Duodenal mucosa (tissue), 2 donors: ENCODE results near the gene ETF1.

Experiments used
- H3K27ac ChIP-seq: one replicate; pipeline ENCODE4 v1.7.0; 2013; ENCODE audit warnings: low read depth, low read length
- H3K27me3 ChIP-seq, 2 donors: one replicate each; pipeline ENCODE4 v1.7.0; 2013; ENCODE audit warnings: low read length in 2 of 2, control low read depth in 1 of 2; ENCODE audit not compliant: insufficient read depth in 2 of 2, control insufficient read depth in 1 of 2
- H3K36me3 ChIP-seq, 2 donors: one replicate each; pipeline ENCODE4 v1.7.0; 2013; ENCODE audit warnings: low read length in 2 of 2, control low read depth in 1 of 2; ENCODE audit not compliant: insufficient read depth in 2 of 2, control insufficient read depth in 1 of 2
- H3K4me1 ChIP-seq, 2 donors: one replicate each; pipeline ENCODE4 v1.7.0; 2013; ENCODE audit warnings: low read length in 2 of 2, control low read depth in 1 of 2; ENCODE audit not compliant: insufficient read depth in 2 of 2, control insufficient read depth in 1 of 2
- H3K4me3 ChIP-seq, 2 donors: one replicate each; pipeline ENCODE4 v1.7.0; 2013; ENCODE audit warnings: low read length in 2 of 2, low read depth in 1 of 2
- H3K9ac ChIP-seq, 2 donors: one replicate each; pipeline ENCODE4 v1.7.0; 2013; ENCODE audit warnings: low read length in 2 of 2, low read depth in 1 of 2
- H3K9me3 ChIP-seq, 2 donors: one replicate each; pipeline ENCODE4 v1.7.0; 2013; ENCODE audit warnings: low read length in 2 of 2, control low read depth in 1 of 2; ENCODE audit not compliant: control insufficient read depth in 1 of 2

The ETF1 gene

DNA sequence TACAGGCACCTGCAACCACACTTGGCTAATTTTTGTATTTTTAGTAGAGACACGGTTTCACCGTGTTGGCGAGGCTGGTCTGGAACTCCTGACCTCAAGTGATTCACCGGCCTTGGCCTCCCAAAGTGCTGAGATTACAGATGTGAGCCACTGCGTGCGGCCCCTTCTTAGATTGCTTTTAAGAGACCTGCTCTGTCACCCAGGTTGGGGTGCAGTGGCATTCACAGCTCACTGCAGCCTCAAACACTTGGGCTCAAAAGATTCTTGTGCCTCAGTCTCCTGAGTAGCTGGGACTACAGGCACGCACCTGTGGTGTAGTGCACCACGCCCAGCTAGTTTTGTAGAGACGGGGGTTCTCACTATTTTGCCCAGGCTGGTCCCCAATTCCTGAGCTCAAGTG lies 21.2 kb upstream of the ETF1 start:
- Histone ChIP-seq H3K9me3 (no peaks in the 10 kb centered on the region), H3K36me3 (peaks cover 32 to 91% of the 10 kb centered on the region in 2 donors), H3K4me3 (no peak overlapping the region), H3K27ac (no peak overlapping the region), H3K9ac (no peak overlapping the region), H3K27me3 (no peaks in the 10 kb centered on the region), H3K4me1 (peaks cover 0 to 2% of the 10 kb centered on the region in 2 donors)

DNA sequence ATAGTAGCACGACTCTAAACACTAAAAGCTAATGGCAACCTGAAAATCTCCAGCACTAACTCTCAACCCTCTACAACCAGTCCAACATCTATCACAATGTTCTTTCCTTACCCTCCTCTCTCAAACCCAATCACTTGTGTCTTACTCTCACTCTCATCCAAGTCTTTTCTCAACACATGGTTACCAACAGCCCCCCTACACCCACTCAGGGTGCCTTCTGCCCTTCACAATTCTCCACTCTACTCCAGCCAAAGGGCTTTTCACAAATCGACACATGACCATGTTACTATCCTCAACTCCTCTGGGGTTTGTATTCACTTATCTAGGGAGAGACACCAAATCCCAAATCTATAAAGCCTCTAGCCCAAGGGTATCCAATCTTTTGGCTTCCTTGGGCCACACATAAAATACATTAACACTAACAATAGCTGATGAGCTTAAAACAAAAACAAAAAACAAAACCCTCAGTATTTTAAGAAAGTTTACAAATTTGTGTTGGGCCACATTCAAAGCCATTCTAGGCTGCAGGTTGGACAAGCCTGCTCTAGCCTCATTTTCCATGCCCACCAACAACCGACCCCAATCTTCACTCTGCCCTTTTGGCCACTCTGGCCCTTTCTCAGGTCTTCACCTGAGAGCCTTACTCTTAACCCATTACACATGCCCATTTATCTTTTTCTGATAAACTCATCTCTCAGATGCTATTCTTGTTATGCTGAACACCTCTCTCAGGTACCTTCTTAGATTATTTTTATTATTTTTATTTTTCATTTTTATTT lies 20.5 kb upstream of the ETF1 start:
- Histone ChIP-seq H3K4me3 (no peak overlapping the region), H3K9ac (no peak overlapping the region), H3K4me1 (peaks cover 0 to 2% of the 10 kb centered on the region in 2 donors), H3K9me3 (no peaks in the 10 kb centered on the region), H3K36me3 (peaks cover 31 to 91% of the 10 kb centered on the region in 2 donors), H3K27me3 (no peaks in the 10 kb centered on the region), H3K27ac (no peak overlapping the region)

DNA sequence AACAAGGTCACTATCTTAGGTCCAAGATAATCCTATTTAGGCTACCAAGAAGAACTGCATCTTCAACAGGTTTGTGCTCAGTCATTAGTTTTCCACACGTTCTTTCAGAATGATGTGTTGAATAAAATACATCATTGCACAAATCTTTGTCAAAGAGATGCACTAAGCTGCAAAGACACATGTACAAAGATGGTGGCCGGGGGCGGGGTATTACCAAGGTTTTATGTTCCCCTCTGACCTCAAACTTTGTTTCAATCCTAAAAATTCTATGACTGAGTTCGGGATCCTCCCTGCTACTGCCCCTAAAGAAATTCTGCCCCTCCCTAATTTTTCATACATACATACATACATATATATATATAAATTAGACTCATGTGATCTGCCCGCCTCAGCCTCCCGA lies 17.9 kb upstream of the ETF1 start:
- Histone ChIP-seq H3K27me3 (no peaks in the 10 kb centered on the region), H3K9me3 (no peaks in the 10 kb centered on the region), H3K36me3 (peaks cover 47 to 91% of the 10 kb centered on the region in 2 donors), H3K27ac (no peak overlapping the region), H3K4me3 (no peak overlapping the region), H3K9ac (no peak overlapping the region), H3K4me1 (peaks cover 0 to 2% of the 10 kb centered on the region in 2 donors)

DNA sequence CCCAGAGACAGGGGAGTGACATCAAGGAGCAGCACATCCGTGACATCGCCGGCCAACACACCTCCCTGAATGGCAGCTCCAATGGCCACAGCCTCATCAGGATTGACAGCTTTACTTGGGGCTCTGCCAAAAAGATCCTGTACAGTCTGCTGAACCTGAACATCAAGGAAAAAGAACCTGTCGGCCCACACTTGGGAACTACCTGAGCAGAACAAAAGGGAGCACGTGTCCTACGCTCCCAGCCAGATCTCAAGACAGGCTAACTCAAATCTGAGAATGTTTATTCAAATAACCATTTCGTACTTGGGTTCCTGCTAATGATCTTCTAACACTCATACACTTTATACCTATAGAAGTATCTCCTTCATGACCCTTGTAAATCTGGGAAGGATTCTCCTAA lies 16.9 kb upstream of the ETF1 start:
- no peak overlapping the region for H3K27ac ChIP-seq
- no peak overlapping the region for H3K9ac ChIP-seq
- H3K4me3 ChIP-seq, result no peak overlapping the region
- peaks cover 47 to 91% of the 10 kb centered on the region in 2 donors for H3K36me3 ChIP-seq
- H3K9me3 ChIP-seq, result no peaks in the 10 kb centered on the region
- H3K4me1 ChIP-seq, result no peaks in the 10 kb centered on the region
- H3K27me3 ChIP-seq, result no peaks in the 10 kb centered on the region

DNA sequence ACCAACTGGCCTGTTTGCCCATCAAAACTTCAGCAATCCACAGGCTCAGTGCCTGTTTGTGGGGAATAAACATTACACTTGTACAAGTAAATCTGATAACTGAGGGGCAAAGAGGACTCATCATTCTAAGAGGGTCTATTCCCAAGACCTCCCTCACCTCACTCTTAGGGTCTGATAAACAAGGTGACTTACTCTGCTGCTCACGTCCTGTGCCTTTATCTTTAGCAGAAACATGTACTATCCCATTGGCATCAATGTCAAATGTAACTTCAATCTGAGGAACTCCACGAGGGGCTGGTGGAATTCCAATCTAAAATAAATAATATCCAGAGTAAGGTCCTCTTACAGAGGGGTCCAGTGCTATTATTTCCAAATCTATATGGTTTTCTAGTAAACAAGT lies 14.6 kb upstream of the ETF1 start:
- Histone ChIP-seq H3K4me1 (no peaks in the 10 kb centered on the region), H3K4me3 (no peak overlapping the region), H3K9ac (no peak overlapping the region), H3K27ac (no peak overlapping the region), H3K27me3 (no peaks in the 10 kb centered on the region), H3K9me3 (no peaks in the 10 kb centered on the region), H3K36me3 (peaks cover 44 to 82% of the 10 kb centered on the region in 2 donors)

DNA sequence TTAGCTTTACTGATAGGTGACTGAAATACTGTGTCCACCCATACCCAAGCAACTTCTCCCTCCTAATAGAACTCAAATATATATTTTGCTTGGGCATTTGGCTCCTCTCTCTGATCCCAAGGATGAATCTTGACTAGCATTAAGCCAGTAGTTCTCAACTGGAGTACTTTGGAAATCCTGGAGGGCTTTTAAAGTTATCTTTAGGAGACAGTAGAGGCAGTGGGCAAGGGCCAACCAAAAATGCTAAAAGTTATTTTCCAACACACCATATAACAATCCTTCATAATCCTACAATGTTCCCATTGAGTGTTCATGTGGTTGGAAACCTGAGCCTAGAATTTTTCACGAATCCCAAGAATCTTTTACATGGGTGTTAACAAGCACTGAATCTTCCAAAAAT lies 11.1 kb upstream of the ETF1 start:
- no peaks in the 10 kb centered on the region for H3K4me1 ChIP-seq
- no peak overlapping the region for H3K4me3 ChIP-seq
- peaks cover 27 to 57% of the 10 kb centered on the region in 2 donors for H3K36me3 ChIP-seq
- H3K27me3 ChIP-seq, result no peaks in the 10 kb centered on the region
- H3K9ac ChIP-seq, result no peak overlapping the region
- no peaks in the 10 kb centered on the region for H3K9me3 ChIP-seq
- H3K27ac ChIP-seq, result no peak overlapping the region

DNA sequence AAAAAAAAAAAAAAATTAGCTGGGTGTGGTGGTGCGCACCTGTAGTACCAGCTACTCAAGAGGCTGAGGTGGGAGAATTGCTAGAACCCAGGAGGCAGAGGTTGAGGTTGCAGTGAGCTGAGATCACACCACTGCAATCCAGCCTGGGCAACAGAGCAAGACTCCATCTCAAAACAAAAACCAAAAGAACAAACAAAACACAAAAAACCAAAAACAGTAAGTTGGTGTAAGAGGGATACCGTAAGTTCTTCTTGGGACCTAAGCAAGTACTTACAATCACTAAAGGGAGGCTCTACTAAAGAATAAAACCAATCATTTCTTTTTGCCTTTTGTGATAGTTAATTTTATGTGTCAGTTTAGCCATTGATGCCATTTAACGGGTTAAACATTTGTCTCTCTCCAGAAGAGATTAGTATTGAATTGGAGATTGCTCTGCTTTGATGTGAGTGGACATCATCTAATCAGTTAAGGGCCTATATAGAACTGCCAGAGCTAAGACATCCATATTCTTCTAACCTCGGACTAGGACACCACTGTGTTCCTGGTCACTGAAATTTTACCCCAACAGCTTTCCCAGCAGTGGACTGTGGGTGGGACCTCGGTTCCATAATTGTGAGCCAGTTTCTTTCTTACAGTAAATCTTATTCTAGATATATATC lies 10.5 kb upstream of the ETF1 start:
- H3K36me3 ChIP-seq, result peaks cover 25 to 52% of the 10 kb centered on the region in 2 donors
- no peaks in the 10 kb centered on the region for H3K4me1 ChIP-seq
- H3K27me3 ChIP-seq, result no peaks in the 10 kb centered on the region
- H3K4me3 ChIP-seq, result no peak overlapping the region
- no peaks in the 10 kb centered on the region for H3K9me3 ChIP-seq
- H3K27ac ChIP-seq, result no peak overlapping the region
- no peak overlapping the region for H3K9ac ChIP-seq

DNA sequence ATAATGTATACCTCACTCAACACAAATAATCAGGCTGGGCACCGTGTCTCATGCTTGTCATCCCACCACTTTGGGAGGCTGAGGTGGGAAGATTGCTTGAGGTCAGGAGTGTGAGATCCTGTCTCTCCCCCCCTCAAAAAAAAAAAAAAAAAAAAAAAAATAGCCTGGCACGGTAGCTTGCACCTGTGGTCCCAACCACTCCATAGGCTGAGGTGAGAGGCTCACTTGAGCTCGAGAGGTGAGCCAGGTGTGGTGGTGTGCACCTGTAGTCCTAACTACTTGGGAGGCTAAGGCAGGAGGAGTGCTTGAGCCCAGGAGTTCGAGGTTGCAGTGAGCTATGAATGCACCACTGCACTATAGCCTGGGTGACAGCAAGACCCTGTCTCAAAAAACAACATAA lies 9.6 kb upstream of the ETF1 start:
- no peaks in the 10 kb centered on the region for H3K9me3 ChIP-seq
- H3K36me3 ChIP-seq, result peaks cover 17 to 42% of the 10 kb centered on the region in 2 donors
- no peak overlapping the region for H3K9ac ChIP-seq
- no peaks in the 10 kb centered on the region for H3K4me1 ChIP-seq
- H3K27me3 ChIP-seq, result no peaks in the 10 kb centered on the region
- H3K4me3 ChIP-seq, result no peak overlapping the region
- no peak overlapping the region for H3K27ac ChIP-seq

DNA sequence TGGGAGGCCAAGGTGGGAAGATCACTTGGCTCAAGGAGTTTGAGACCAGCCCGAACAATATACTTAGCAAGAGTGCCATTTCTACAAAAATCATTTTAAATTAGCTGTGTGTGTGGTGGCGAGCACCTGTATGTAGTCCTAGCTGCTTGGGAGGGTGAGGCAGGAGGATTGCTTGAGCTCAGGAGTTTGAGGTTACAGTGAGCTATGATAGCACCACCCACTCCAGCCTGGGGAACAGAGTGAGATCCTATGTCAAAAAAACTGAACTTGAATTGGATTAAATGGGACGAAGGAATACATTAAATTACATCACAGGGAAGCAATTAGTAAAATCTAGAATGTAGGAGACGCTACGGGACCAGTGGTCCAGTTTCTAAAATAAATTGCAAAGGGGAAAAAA lies 6.4 kb upstream of the ETF1 start:
- peaks cover 10 to 11% of the 10 kb centered on the region in 2 donors for H3K4me1 ChIP-seq
- H3K9ac ChIP-seq, result no peak overlapping the region

DNA sequence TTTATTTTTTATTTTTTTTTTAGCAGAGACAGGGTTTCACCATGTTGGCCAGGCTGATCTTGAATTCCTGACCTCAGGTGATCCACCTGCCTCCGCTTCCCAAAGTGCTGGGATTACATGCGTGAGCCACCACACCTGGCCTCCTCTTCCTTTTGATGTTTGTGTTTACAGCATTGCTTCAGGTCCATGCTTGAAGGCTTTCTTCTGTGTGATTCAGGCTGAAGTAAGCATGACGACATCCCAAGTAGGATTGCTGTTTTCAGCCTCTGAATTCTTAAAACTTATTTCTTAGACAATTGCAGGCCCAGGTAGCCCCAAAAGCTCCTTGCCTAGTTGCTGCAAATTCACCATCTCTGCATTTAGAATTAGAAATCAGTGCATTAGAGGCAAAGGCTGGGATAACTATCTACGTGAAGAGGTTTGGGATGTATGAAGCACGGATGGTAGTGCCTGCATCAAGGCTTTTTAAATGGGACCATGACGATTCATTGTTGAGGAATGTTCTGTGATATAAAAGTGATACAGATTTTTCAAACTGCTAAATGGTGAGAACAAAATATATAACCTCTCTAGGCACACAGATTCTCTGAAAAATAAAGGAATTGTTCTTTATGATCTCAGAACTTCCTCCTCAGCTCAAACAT lies 3.0 kb upstream of the ETF1 start:
- no peaks in the 10 kb centered on the region for H3K27me3 ChIP-seq
- no peaks in the 10 kb centered on the region for H3K9me3 ChIP-seq
- H3K4me1 ChIP-seq, result peaks cover 22 to 26% of the 10 kb centered on the region in 2 donors
- no peak overlapping the region for H3K9ac ChIP-seq
- H3K27ac ChIP-seq, result no peak overlapping the region
- no peak overlapping the region for H3K4me3 ChIP-seq
- no peaks in the 10 kb centered on the region for H3K36me3 ChIP-seq

More for the DNA sequence above, 6.4 kb upstream of the ETF1 start:
- no peak overlapping the region for H3K27ac ChIP-seq
- no peak overlapping the region for H3K4me3 ChIP-seq
- H3K9me3 ChIP-seq, result no peaks in the 10 kb centered on the region
- no peaks in the 10 kb centered on the region for H3K27me3 ChIP-seq
- peaks cover 0 to 10% of the 10 kb centered on the region in 2 donors for H3K36me3 ChIP-seq
